Stimulated activated CD8-positive, alpha-beta memory T cell treated with anti-CD3 and anti-CD28 coated beads, Interleukin-12 subunit alpha, Interleukin-12 subunit beta, amount 100 ng/mL, for 4 hours (primary cell): ENCODE results near the gene PLXDC2.

ENCODE experiments used
- DNase-seq: peaks from one replicate; pipeline ENCODE4 v3.0.0-alpha.2; 2020; ENCODE audit warnings: low read depth

The PLXDC2 gene

GRCh38 chr10:19815731-19816410, 361 bp upstream of the PLXDC2 start:
- no peak for DNase-seq

- no peak for DNase-seq
These were observed 1.1 kb downstream of the PLXDC2 start for GRCh38 chr10:19817231-19817933.

DNA sequence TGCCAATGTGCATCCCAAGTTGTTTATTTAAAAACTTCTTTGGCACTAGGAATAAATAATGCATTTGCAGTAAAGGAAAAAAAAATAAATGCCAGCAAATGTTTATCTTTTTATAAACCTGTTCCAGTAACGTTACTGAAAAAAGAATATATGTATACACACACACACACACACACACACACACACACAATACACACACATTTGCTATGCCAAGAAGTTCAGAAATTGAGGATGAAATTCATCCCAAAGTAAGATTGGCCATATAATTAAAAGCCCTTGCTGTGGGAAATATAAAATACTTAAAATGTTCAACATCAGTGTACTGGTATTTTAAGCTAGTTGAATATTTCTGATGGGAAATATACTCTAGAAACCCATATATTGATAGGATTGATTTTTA, 2.6 kb downstream of the PLXDC2 start:
- no peak for DNase-seq

DNA sequence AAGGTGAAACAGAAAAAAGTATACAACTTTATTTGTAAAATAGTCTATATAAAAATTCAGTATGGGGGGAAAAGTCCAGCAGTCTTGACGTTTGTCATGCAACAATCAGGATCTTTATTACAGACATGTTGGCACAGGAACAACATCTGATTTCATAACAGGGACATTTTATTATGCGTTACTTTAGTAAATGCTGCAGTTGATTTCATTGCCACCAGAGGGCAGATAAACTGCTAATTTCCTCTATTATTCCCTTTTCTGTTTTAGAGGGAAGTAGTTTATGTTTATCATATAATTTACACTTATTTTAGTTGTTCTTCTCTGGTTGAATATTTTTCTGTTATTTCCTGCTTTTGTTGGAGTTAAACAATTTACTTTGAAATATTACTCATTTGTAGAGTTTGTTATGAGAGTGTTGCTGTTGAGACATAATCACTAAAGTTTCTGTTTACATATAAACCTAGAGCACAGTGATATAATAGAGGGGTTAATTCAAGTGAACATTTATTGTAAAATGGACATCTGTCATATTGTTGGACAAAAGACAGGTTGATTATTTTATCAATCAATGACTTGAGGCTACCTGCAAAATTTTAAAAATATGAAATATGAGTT, 3.3 kb downstream of the PLXDC2 start:
- no peak for DNase-seq

GRCh38 chr10:19824381-19825342, 8.4 kb downstream of the PLXDC2 start:
- DNase-seq = no peak

GRCh38 chr10:19825700-19826099, 9.5 kb downstream of the PLXDC2 start:
- no peak for DNase-seq

- DNase-seq = no peak
These were observed 10.5 kb downstream of the PLXDC2 start for GRCh38 chr10:19826712-19827111.

DNA sequence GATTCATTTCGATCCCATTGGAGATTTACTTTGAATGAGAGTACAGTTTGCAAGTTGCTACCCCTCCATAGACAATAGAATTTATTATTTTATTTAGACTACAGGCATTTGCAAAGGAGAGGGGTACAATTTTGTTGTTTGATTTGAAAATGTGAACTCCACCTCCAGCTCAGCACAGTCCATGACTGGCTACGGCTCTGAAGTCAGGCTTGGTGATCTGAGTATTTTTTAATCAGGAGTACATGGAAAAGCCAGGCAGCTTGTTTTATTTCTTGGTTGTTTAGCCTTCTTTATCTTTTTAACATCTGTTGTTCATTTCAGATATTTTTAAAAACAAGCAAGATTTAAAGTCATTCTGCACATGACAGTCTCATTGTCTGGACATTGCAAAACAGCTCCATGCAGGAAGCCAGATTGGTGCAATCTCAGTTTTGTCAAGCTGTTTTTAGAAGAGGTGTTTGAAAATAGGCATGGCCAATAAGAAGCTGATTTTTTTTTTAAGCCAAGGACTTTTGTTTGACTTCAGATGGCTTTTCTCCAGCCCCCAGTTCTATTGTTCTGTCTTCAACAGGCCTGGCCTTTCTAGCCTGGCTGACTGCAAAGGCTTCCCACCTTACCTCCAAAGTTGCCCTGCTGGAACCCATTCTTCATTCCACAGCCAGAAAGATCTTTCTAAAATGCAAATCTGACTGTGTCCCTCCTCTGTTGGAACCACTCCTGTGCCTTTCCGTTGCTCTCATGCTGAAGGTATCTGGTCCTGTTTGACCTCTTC, 12.2 kb downstream of the PLXDC2 start:
- DNase-seq = no peak

DNA sequence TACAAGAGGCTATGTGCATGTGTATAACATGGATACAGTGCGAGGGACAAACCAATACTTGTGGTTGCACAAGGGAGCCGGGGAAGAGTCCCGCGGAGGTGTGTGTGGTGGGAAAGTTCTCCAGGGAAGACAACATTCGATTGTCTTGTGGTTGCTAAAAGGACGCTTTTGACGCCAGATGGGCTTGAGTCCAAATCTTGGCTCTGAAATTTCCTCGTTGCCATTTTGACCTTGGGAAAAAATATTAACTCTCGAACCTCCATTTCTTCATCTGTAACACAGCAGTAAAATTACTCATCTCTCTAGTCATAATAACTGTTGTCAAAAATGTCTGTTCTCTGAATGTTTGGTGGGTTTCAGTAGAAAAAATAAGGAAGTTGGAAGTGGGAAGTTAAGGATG, 16.5 kb downstream of the PLXDC2 start:
- no peak for DNase-seq

- DNase-seq = no peak
These were observed 17.1 kb downstream of the PLXDC2 start for GRCh38 chr10:19833170-19833824.

DNA sequence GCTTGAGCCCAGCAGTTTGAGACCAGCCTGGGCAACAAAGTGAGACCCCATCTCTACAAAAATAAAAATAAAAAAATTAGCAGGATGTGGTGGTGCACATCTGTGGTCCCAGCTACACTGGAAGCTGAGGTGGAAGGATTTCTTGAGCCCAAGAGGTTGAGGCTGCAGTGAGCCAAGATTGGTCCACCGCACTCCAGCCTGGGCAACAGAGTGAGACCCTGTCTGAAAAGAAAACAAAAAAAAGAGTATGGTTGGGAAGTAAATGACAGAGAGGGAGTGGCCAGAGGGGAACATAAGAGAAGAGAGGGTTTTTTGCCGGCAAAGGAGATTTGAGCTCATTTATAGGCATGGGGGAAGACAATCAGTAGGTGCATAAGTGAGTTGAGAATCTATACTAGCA, 19.7 kb downstream of the PLXDC2 start:
- DNase-seq = no peak

DNA sequence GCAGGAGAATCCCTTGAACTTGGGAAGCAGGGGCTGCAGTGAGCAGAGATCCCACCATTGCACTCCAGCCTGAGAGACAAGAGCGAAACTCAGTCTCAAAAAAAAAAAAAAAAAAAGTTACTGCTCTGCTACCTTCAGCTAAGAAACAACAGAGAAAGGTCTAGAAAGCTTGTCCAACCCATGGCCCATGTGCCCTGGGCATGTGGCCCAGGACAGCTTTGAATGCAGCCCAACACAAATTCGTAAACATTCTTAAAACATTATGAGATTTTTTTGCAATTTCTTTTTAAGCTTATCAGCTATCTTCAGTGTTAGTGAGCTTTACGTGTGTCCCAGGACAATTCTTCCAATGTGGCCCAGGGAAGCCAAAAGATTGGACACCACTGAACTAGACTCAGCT, 22.9 kb downstream of the PLXDC2 start:
- no peak for DNase-seq

DNA sequence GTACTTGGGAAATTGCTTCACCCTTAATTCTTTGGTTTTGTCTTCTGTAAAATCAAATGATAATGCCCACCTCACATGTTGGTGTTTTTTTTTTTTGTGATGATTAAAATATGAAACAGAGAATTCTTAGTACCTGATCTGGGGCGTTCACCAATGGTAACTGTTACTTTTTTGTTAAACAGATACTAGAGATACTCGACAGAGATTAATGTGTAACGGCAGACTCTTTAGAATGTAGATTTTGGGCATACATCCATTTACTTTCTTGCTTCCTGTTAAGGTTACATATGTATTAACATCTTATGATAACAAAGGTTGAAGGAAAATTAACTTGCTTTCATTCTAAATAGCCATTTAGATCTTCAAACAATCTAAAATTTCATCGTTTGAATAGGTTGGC, 23.3 kb downstream of the PLXDC2 start:
- no peak for DNase-seq

DNA sequence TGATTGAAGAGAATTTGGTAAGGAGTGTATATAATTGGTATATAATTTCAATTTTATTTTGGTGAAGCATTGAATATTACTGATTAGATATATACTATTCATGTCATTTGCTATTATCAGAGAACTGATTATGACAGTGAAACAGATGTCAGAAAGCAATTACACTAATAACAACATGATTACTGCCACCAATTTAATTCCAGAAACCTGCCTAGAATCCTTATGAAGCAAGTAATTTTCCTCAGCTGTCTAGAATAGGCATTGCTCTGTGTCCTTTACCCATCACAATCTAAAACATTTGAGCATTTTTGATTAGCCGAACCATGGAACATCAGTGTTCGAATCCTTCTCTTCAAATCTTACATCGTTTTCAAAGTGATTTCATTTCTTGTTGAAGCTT, 24.5 kb downstream of the PLXDC2 start:
- no peak for DNase-seq

DNA sequence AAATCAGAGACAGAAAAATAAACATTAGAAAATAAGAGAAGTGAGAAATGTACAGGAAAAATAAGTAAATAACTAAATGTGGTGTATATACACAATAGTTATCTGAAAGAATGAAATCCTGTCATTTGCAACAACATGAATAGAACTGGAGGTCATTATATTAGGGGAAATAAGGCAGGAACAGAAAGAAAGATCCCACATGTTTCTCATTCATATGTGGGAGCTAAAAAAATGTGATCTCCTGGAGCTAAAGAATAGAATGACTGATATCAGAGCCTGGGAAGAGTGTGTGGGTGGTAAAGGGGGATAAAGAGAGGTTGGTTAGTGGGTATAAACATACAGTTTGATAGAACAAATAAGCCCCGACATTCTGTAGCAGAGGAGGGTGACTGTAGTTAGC, 27.3 kb downstream of the PLXDC2 start:
- no peak for DNase-seq

DNA sequence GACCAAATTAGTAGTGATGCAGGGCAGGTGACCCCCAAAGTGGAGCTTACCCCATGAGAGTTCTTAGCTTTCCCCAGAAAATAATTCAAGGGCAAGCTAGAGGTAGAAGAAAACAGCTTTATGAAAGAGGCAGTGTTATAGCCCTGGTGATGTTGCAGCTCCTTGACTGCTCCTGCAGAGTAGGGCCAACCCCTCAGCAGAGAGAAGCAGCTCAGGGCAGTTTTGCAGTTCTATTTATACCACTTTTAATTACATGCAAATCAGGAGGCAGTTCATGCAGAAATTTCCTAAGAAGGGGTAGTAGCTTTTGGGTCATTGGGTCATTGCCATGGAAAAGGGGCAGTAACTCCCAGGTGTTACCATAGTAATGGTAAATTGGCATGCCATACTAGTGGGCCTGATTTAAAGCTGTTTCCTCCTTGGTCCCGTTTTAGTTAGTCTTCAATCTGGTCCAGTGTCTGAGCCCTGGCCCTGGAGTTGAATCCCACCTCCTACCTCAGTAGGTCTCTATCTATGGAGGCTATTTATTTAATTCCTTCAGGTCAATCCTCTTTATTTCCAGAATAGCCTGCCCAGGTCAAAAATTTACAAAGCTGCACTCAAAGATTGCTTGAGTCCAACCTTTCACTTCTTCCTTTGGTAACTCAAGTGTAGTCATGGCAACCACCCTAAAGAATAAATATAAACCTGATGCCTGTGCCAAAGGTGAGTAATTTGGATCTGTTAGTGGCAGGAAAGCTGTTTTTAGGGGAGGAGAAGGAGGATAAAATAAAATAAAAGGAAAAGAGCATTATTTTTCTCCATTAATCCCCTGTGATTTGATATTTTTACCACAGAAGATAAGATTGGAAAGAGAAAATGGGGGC, 29.5 kb downstream of the PLXDC2 start:
- DNase-seq = no peak

DNA sequence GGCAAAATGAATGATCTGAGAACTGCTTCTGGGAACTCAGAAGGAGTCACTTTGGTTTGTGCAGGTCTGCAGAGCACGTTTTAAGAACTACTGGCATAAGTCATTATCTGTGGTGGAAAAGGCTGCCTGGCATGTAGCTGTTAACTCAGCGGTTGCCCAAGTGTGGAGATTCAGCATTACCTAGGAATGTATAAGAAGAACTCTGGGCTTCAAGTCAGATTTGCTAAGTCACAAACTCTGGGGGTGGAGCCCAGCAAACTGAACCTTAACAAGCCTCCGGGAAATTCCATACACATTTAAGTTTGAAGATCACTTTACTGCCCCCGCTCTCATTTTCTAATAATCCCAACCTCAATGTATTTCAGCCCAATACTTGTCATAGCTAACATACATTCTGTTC, 31.1 kb downstream of the PLXDC2 start:
- no peak for DNase-seq

- no peak for DNase-seq
These were observed 32.2 kb downstream of the PLXDC2 start for GRCh38 chr10:19848226-19848985.

GRCh38 chr10:19853831-19854230, 37.6 kb downstream of the PLXDC2 start:
- DNase-seq = no peak
